Measurements from ENCODE around the gene MBD3L4.
"Not testable (repeated sequence)": the region's sequence is repeated elsewhere in the genome, so short reads cannot be mapped to it uniquely, and the experiment has no call there.

Gene MBD3L4

GRCh38 chr19:7063764-7064418, 23.9 kb upstream of the MBD3L4 start:
- Histone ChIP-seq H3K4me2 (ENCODE audit: low read length, poor library complexity, severe bottlenecking) (no peak overlapping the region), H3K36me3 (ENCODE audit: control insufficient read depth in 1 of 2, insufficient read depth in 2 of 2, low read depth in 1 of 2, low read length in 2 of 2) (no peaks in the 10 kb centered on the region), H3K27ac (ENCODE audit: low read length, poor library complexity, severe bottlenecking) (no peak overlapping the region), H3K4me3 (ENCODE audit: insufficient read depth in 1 of 2, low read depth in 1 of 2, low read length in 2 of 2) (no peak overlapping the region), H3K4me1 (ENCODE audit: control insufficient read depth, insufficient read depth, low read depth, low read length) (no peaks in the 10 kb centered on the region), H3K9ac (ENCODE audit: low read length) (no peak overlapping the region), H3K23ac (ENCODE audit: low read length in 2 of 2) (no peak overlapping the region), H3K18ac (ENCODE audit: low read depth in 1 of 2, low read length in 2 of 2) (no peak overlapping the region), H2AK5ac (ENCODE audit: low read length, severe bottlenecking) (no peak overlapping the region), H4K8ac (ENCODE audit: low read length) (no peak overlapping the region), H3K14ac (ENCODE audit: low read length in 2 of 2) (no peak overlapping the region), H2BK12ac (ENCODE audit: low read length in 2 of 2) (no peak overlapping the region), H3K27me3 (ENCODE audit: control insufficient read depth in 1 of 2, insufficient read depth in 1 of 2, low read length in 2 of 2) (no peaks in the 10 kb centered on the region), H4K91ac (ENCODE audit: low read length) (no peak overlapping the region), H3K79me1 (replicated peaks; ENCODE audit: low read length, poor library complexity, severe bottlenecking) (no peaks in the 10 kb centered on the region), H2BK5ac (ENCODE audit: low read depth, low read length, poor library complexity, severe bottlenecking) (no peak overlapping the region), H3K4ac (ENCODE audit: low read depth in 1 of 2, low read length in 2 of 2) (no peak overlapping the region), H2BK120ac (ENCODE audit: low read depth, low read length) (no peak overlapping the region), H2AFZ (ENCODE audit: low read depth, low read length) (no peak overlapping the region), H3K9me3 (ENCODE audit: control insufficient read depth, low read length) (no peaks in the 10 kb centered on the region), H2BK15ac (ENCODE audit: low read depth, poor library complexity, severe bottlenecking) (no peak overlapping the region)
- no peak for DNase-seq
- WGBS = 87% methylated on average over 9 of the region's 9 CpGs

- no peak overlapping the region for H3K23ac ChIP-seq (ENCODE audit: low read length in 2 of 2)
- H4K91ac ChIP-seq (ENCODE audit: low read length) = no peak overlapping the region
- no peak overlapping the region for H2BK120ac ChIP-seq (ENCODE audit: low read depth, low read length)
- H3K79me1 ChIP-seq (replicated peaks; ENCODE audit: low read length, poor library complexity, severe bottlenecking) = no peaks in the 10 kb centered on the region
- 96% methylated on average over 3 of the region's 4 CpGs for WGBS
- no peak overlapping the region for H4K8ac ChIP-seq (ENCODE audit: low read length)
- H3K27ac ChIP-seq (ENCODE audit: low read length, poor library complexity, severe bottlenecking) = no peak overlapping the region
- no peak overlapping the region for H2BK15ac ChIP-seq (ENCODE audit: low read depth, poor library complexity, severe bottlenecking)
- H2AFZ ChIP-seq (ENCODE audit: low read depth, low read length) = no peak overlapping the region
- H3K4me3 ChIP-seq (ENCODE audit: insufficient read depth in 1 of 2, low read depth in 1 of 2, low read length in 2 of 2) = no peak overlapping the region
- no peak overlapping the region for H3K14ac ChIP-seq (ENCODE audit: low read length in 2 of 2)
- no peak overlapping the region for H2BK12ac ChIP-seq (ENCODE audit: low read length in 2 of 2)
- no peak overlapping the region for H3K4me2 ChIP-seq (ENCODE audit: low read length, poor library complexity, severe bottlenecking)
- H3K9me3 ChIP-seq (ENCODE audit: control insufficient read depth, low read length) = no peaks in the 10 kb centered on the region
- H3K18ac ChIP-seq (ENCODE audit: low read depth in 1 of 2, low read length in 2 of 2) = no peak overlapping the region
- no peaks in the 10 kb centered on the region for H3K36me3 ChIP-seq (ENCODE audit: control insufficient read depth in 1 of 2, insufficient read depth in 2 of 2, low read depth in 1 of 2, low read length in 2 of 2)
- DNase-seq = no peak
- no peaks in the 10 kb centered on the region for H3K27me3 ChIP-seq (ENCODE audit: control insufficient read depth in 1 of 2, insufficient read depth in 1 of 2, low read length in 2 of 2)
- H3K9ac ChIP-seq (ENCODE audit: low read length) = no peak overlapping the region
- H2AK5ac ChIP-seq (ENCODE audit: low read length, severe bottlenecking) = no peak overlapping the region
- H2BK5ac ChIP-seq (ENCODE audit: low read depth, low read length, poor library complexity, severe bottlenecking) = no peak overlapping the region
- H3K4me1 ChIP-seq (ENCODE audit: control insufficient read depth, insufficient read depth, low read depth, low read length) = no peaks in the 10 kb centered on the region
- H3K4ac ChIP-seq (ENCODE audit: low read depth in 1 of 2, low read length in 2 of 2) = no peak overlapping the region
Measured at GRCh38 chr19:7063339-7063738, 23.4 kb upstream of the MBD3L4 start.

- no CpG with 5 or more reads among the region's 2 CpGs for WGBS
- H3K9me3 ChIP-seq (ENCODE audit: control insufficient read depth, low read length); H3K4me1 ChIP-seq (ENCODE audit: control insufficient read depth, insufficient read depth, low read depth, low read length); H4K91ac ChIP-seq (ENCODE audit: low read length); H3K18ac ChIP-seq (ENCODE audit: low read depth in 1 of 2, low read length in 2 of 2); H3K36me3 ChIP-seq (ENCODE audit: control insufficient read depth in 1 of 2, insufficient read depth in 2 of 2, low read depth in 1 of 2, low read length in 2 of 2); H3K27me3 ChIP-seq (ENCODE audit: control insufficient read depth in 1 of 2, insufficient read depth in 1 of 2, low read length in 2 of 2); H3K14ac ChIP-seq (ENCODE audit: low read length in 2 of 2); H3K4ac ChIP-seq (ENCODE audit: low read depth in 1 of 2, low read length in 2 of 2); H3K27ac ChIP-seq (ENCODE audit: low read length, poor library complexity, severe bottlenecking); H2BK12ac ChIP-seq (ENCODE audit: low read length in 2 of 2); H3K23ac ChIP-seq (ENCODE audit: low read length in 2 of 2); H2AFZ ChIP-seq (ENCODE audit: low read depth, low read length); H3K4me3 ChIP-seq (ENCODE audit: insufficient read depth in 1 of 2, low read depth in 1 of 2, low read length in 2 of 2); H2AK5ac ChIP-seq (ENCODE audit: low read length, severe bottlenecking); H3K9ac ChIP-seq (ENCODE audit: low read length); H3K4me2 ChIP-seq (ENCODE audit: low read length, poor library complexity, severe bottlenecking); H2BK120ac ChIP-seq (ENCODE audit: low read depth, low read length); H4K8ac ChIP-seq (ENCODE audit: low read length); H2BK15ac ChIP-seq (ENCODE audit: low read depth, poor library complexity, severe bottlenecking); H2BK5ac ChIP-seq (ENCODE audit: low read depth, low read length, poor library complexity, severe bottlenecking); H3K79me1 ChIP-seq (replicated peaks; ENCODE audit: low read length, poor library complexity, severe bottlenecking); DNase-seq: not testable (repeated sequence)
Measured at GRCh38 chr19:7059977-7060376, 20.0 kb upstream of the MBD3L4 start.

- not testable (repeated sequence) for H4K91ac ChIP-seq (ENCODE audit: low read length)
Measured at GRCh38 chr19:7058576-7058975, 18.6 kb upstream of the MBD3L4 start, which contains the start of gene MBD3L3. MBD3L3 (minus strand) TSS chr19:7058676; CDS start chr19:7058605, 71 bp downstream.

More at GRCh38 chr19:7058576-7058975, 18.6 kb upstream of the MBD3L4 start, which contains the start of gene MBD3L3:
- not testable (repeated sequence) for H3K18ac ChIP-seq (ENCODE audit: low read depth in 1 of 2, low read length in 2 of 2); H2BK15ac ChIP-seq (ENCODE audit: low read depth, poor library complexity, severe bottlenecking); H3K4me3 ChIP-seq (ENCODE audit: insufficient read depth in 1 of 2, low read depth in 1 of 2, low read length in 2 of 2); H2BK5ac ChIP-seq (ENCODE audit: low read depth, low read length, poor library complexity, severe bottlenecking); DNase-seq; H3K4me2 ChIP-seq (ENCODE audit: low read length, poor library complexity, severe bottlenecking); H3K36me3 ChIP-seq (ENCODE audit: control insufficient read depth in 1 of 2, insufficient read depth in 2 of 2, low read depth in 1 of 2, low read length in 2 of 2); H2BK12ac ChIP-seq (ENCODE audit: low read length in 2 of 2); H3K79me1 ChIP-seq (replicated peaks; ENCODE audit: low read length, poor library complexity, severe bottlenecking); H3K14ac ChIP-seq (ENCODE audit: low read length in 2 of 2); H2AFZ ChIP-seq (ENCODE audit: low read depth, low read length); H3K23ac ChIP-seq (ENCODE audit: low read length in 2 of 2); H3K4me1 ChIP-seq (ENCODE audit: control insufficient read depth, insufficient read depth, low read depth, low read length); H4K8ac ChIP-seq (ENCODE audit: low read length); H3K9me3 ChIP-seq (ENCODE audit: control insufficient read depth, low read length); H3K27me3 ChIP-seq (ENCODE audit: control insufficient read depth in 1 of 2, insufficient read depth in 1 of 2, low read length in 2 of 2); H3K4ac ChIP-seq (ENCODE audit: low read depth in 1 of 2, low read length in 2 of 2); H2AK5ac ChIP-seq (ENCODE audit: low read length, severe bottlenecking); H3K9ac ChIP-seq (ENCODE audit: low read length); H3K27ac ChIP-seq (ENCODE audit: low read length, poor library complexity, severe bottlenecking); H2BK120ac ChIP-seq (ENCODE audit: low read depth, low read length)
- WGBS = no CpG with 5 or more reads among the region's 8 CpGs
